Measurements from ENCODE around the gene AFF3. TPM values are rescaled to one million over a fixed set of nuclear protein-coding genes. Genes with fewer than 3 reads are reported as not detected.

Gene AFF3
- total and polyA plus RNA-seq, 4 donors, result 0.48 to 5.3 (median 2.3) TPM

- Histone ChIP-seq H3K36me3 (ENCODE audit: control insufficient read depth in 4 of 4, insufficient read depth in 3 of 4, low read depth in 1 of 4, low read length in 3 of 4) (no peaks in the 10 kb centered on the region), H3K9ac (ENCODE audit: low read depth in 1 of 2, low read length in 2 of 2) (no peak overlapping the region), H3K27ac (ENCODE audit: low read depth in 1 of 2, low read length in 2 of 2) (no peak overlapping the region), H3K4me1 (ENCODE audit: control insufficient read depth in 4 of 4, insufficient read depth in 4 of 4, low read length in 3 of 4) (peaks cover 4 to 48% (median 41%) of the 10 kb centered on the region in 4 donors), H3K9me3 (ENCODE audit: control insufficient read depth in 4 of 4, low read length in 3 of 4) (no peaks in the 10 kb centered on the region), H3K27me3 (ENCODE audit: control insufficient read depth in 4 of 4, insufficient read depth in 4 of 4, low read length in 3 of 4) (no peaks in the 10 kb centered on the region), H3K4me3 (ENCODE audit: low read depth in 1 of 3, low read length in 3 of 3) (no peak overlapping the region)
- no peak for DNase-seq (ENCODE audit: low spot score)
- no peak for TF ChIP-seq TAF1 (conservative IDR thresholded peaks at IDR 0.05)
- TF ChIP-seq, protein P1, sequence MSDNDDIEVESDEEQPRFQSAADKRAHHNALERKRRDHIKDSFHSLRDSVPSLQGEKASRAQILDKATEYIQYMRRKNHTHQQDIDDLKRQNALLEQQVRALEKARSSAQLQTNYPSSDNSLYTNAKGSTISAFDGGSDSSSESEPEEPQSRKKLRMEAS (IDR thresholded peaks at IDR 0.05), result no peak
- TF ChIP-seq, protein P2, sequence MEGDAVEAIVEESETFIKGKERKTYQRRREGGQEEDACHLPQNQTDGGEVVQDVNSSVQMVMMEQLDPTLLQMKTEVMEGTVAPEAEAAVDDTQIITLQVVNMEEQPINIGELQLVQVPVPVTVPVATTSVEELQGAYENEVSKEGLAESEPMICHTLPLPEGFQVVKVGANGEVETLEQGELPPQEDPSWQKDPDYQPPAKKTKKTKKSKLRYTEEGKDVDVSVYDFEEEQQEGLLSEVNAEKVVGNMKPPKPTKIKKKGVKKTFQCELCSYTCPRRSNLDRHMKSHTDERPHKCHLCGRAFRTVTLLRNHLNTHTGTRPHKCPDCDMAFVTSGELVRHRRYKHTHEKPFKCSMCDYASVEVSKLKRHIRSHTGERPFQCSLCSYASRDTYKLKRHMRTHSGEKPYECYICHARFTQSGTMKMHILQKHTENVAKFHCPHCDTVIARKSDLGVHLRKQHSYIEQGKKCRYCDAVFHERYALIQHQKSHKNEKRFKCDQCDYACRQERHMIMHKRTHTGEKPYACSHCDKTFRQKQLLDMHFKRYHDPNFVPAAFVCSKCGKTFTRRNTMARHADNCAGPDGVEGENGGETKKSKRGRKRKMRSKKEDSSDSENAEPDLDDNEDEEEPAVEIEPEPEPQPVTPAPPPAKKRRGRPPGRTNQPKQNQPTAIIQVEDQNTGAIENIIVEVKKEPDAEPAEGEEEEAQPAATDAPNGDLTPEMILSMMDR (IDR thresholded peaks at IDR 0.05; ENCODE audit: low read depth, low read length, missing input control), result no peak
- no peak for TF ChIP-seq FOXA1 (IDR thresholded peaks at IDR 0.05)
- TF ChIP-seq SP1 (IDR thresholded peaks at IDR 0.05), result no peak
- no peak for TF ChIP-seq RAD21 (IDR thresholded peaks at IDR 0.05)
- TF ChIP-seq, protein P3, sequence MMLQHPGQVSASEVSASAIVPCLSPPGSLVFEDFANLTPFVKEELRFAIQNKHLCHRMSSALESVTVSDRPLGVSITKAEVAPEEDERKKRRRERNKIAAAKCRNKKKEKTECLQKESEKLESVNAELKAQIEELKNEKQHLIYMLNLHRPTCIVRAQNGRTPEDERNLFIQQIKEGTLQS (IDR thresholded peaks at IDR 0.05), result no peak
- no peak for TF ChIP-seq FOXA2 (IDR thresholded peaks at IDR 0.05)
- no peak for TF ChIP-seq HNF4A (conservative IDR thresholded peaks at IDR 0.05)
- TF ChIP-seq, protein P4, sequence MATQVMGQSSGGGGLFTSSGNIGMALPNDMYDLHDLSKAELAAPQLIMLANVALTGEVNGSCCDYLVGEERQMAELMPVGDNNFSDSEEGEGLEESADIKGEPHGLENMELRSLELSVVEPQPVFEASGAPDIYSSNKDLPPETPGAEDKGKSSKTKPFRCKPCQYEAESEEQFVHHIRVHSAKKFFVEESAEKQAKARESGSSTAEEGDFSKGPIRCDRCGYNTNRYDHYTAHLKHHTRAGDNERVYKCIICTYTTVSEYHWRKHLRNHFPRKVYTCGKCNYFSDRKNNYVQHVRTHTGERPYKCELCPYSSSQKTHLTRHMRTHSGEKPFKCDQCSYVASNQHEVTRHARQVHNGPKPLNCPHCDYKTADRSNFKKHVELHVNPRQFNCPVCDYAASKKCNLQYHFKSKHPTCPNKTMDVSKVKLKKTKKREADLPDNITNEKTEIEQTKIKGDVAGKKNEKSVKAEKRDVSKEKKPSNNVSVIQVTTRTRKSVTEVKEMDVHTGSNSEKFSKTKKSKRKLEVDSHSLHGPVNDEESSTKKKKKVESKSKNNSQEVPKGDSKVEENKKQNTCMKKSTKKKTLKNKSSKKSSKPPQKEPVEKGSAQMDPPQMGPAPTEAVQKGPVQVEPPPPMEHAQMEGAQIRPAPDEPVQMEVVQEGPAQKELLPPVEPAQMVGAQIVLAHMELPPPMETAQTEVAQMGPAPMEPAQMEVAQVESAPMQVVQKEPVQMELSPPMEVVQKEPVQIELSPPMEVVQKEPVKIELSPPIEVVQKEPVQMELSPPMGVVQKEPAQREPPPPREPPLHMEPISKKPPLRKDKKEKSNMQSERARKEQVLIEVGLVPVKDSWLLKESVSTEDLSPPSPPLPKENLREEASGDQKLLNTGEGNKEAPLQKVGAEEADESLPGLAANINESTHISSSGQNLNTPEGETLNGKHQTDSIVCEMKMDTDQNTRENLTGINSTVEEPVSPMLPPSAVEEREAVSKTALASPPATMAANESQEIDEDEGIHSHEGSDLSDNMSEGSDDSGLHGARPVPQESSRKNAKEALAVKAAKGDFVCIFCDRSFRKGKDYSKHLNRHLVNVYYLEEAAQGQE (IDR thresholded peaks at IDR 0.05), result no peak
- TF ChIP-seq JUND (IDR thresholded peaks at IDR 0.05), result no peak
- TF ChIP-seq EGR1 (IDR thresholded peaks at IDR 0.05; ENCODE audit: low read depth in 2 of 2), result no peak
- no peak for TF ChIP-seq NR2F2 (IDR thresholded peaks at IDR 0.05)
- no peak for TF ChIP-seq YY1 (IDR thresholded peaks at IDR 0.05)
- no peak for TF ChIP-seq HNF4G (IDR thresholded peaks at IDR 0.05)
- no peak for TF ChIP-seq RXRA (IDR thresholded peaks at IDR 0.05)
- no peak for TF ChIP-seq ZBTB33 (IDR thresholded peaks at IDR 0.05)
- 83% methylated on average over 5 of the region's 5 CpGs for WGBS
These were observed 75.5 kb downstream of the AFF3 start for GRCh38 chr2:100066856-100067255.

DNA sequence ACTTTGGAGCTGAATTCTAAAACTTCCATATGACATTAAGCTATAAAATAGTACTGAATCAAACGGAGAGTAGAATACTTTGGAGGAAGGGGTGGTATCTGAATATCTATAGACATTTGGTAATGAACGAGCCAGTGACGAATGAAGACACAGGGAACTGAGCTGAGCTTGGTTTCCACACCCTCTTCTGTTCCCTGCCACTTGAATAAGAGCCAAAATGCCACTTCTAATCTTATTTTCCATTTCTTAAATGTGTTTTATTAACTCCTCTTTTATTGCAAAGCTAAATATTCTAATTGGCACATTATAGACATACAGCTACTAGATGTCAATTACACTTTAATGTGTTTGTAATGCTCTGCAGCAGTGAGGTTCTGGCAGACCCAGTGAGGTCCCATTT, 76.1 kb downstream of the AFF3 start:
- Histone ChIP-seq H3K36me3 (ENCODE audit: control insufficient read depth in 4 of 4, insufficient read depth in 3 of 4, low read depth in 1 of 4, low read length in 3 of 4) (no peaks in the 10 kb centered on the region), H3K27me3 (ENCODE audit: control insufficient read depth in 4 of 4, insufficient read depth in 4 of 4, low read length in 3 of 4) (no peaks in the 10 kb centered on the region), H3K9me3 (ENCODE audit: control insufficient read depth in 4 of 4, low read length in 3 of 4) (no peaks in the 10 kb centered on the region), H3K27ac (ENCODE audit: low read depth in 1 of 2, low read length in 2 of 2) (no peak overlapping the region), H3K9ac (ENCODE audit: low read depth in 1 of 2, low read length in 2 of 2) (no peak overlapping the region), H3K4me1 (ENCODE audit: control insufficient read depth in 4 of 4, insufficient read depth in 4 of 4, low read length in 3 of 4) (peaks cover 4 to 48% (median 41%) of the 10 kb centered on the region in 4 donors), H3K4me3 (ENCODE audit: low read depth in 1 of 3, low read length in 3 of 3) (no peak overlapping the region)
- no peak for DNase-seq (ENCODE audit: low spot score)
- WGBS, result 18% methylated on average over 3 of the region's 3 CpGs
- TF ChIP-seq YY1 (IDR thresholded peaks at IDR 0.05) (no peak), GABPA (IDR thresholded peaks at IDR 0.05 in 1 of 2, conservative IDR thresholded peaks at IDR 0.05 in 1 of 2) (no peak)

Measured in liver (tissue), 9 donors.